Gastrocnemius medialis (tissue), 4 donors: ENCODE data around the gene ZNF438.

Source experiments
- POLR2A ChIP-seq, 2 donors: fragments of 450-650 bp; IDR thresholded peaks; one replicate each; pipeline ENCODE4 v1.6.1; 2017; ENCODE audit warnings: antibody characterized with exemption in 2 of 2, mild to moderate bottlenecking in 2 of 2, moderate library complexity in 2 of 2
- TF ChIP-seq, protein P1 (sequence below), 5 experiments: fragments of 450-650 bp in 3 of 5; fragments of 200-600 bp in 2 of 5; sonication (generic) in 2 of 5; IDR thresholded peaks in 4 of 5; conservative IDR thresholded peaks in 1 of 5; 1 replicate in 4 of 5; 2 replicates in 1 of 5; pipeline ENCODE4 v1.5.1; 2016 to 2019; ENCODE audit warnings: antibody characterized with exemption in 5 of 5, mild to moderate bottlenecking in 3 of 5, moderate library complexity in 3 of 5

DNA sequence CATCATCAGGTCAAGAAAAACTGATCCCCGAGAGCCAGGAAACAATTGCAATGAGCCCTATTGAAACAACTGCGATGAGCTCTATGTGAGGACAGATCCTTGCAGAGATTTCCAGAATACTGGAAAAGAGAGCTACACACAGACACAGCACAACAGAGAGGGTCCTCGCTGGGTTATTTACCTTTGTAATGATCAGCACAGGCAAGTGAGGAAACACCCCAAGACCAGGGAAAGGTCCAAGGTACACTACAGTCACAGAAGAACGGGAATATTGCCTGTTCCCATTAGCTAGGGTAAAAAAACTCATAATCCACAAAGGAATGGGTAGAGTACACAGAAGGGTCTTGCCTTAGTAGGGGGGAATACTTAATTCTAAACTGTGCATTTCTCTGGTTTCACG is 152.7 kb downstream of the ZNF438 start:
- no peak for TF ChIP-seq POLR2A (IDR thresholded peaks at IDR 0.05)
- TF ChIP-seq, protein P1, sequence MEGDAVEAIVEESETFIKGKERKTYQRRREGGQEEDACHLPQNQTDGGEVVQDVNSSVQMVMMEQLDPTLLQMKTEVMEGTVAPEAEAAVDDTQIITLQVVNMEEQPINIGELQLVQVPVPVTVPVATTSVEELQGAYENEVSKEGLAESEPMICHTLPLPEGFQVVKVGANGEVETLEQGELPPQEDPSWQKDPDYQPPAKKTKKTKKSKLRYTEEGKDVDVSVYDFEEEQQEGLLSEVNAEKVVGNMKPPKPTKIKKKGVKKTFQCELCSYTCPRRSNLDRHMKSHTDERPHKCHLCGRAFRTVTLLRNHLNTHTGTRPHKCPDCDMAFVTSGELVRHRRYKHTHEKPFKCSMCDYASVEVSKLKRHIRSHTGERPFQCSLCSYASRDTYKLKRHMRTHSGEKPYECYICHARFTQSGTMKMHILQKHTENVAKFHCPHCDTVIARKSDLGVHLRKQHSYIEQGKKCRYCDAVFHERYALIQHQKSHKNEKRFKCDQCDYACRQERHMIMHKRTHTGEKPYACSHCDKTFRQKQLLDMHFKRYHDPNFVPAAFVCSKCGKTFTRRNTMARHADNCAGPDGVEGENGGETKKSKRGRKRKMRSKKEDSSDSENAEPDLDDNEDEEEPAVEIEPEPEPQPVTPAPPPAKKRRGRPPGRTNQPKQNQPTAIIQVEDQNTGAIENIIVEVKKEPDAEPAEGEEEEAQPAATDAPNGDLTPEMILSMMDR (IDR thresholded peaks at IDR 0.05 in 4 of 5, conservative IDR thresholded peaks at IDR 0.05 in 1 of 5): no peak
